H9 (cell line): ENCODE measurements around the gene C6orf47. TPM values are rescaled to one million over a fixed set of nuclear protein-coding genes. Genes with fewer than 3 reads are reported as not detected.

Source experiments
- DNase-seq: peaks from one replicate; pipeline ENCODE4 v3.0.0-alpha.2; 2017
- H2AFZ ChIP-seq: one replicate; pipeline ENCODE4 v1.6.1; 2013; ENCODE audit warnings: mild to moderate bottlenecking, low read length, control low read depth, moderate library complexity
- H2AK5ac ChIP-seq: 2 replicates; pipeline ENCODE4 v1.6.1; 2013; ENCODE audit warnings: low read length, control low read depth, mixed read lengths; ENCODE audit not compliant: insufficient read length
- H2BK120ac ChIP-seq: one replicate; pipeline ENCODE4 v1.6.1; 2013; ENCODE audit warnings: low read depth, mild to moderate bottlenecking, low read length, control low read depth, inconsistent platforms; ENCODE audit not compliant: poor library complexity, severe bottlenecking
- H2BK12ac ChIP-seq: 2 replicates; pipeline ENCODE4 v1.6.1; 2013; ENCODE audit warnings: low read length, control low read depth, mixed read lengths, low read depth; ENCODE audit not compliant: insufficient read length
- H2BK15ac ChIP-seq: 2 replicates; pipeline ENCODE4 v1.6.1; 2013; ENCODE audit warnings: low read depth, low read length, control low read depth
- H2BK20ac ChIP-seq: one replicate; pipeline ENCODE4 v1.6.1; 2013; ENCODE audit warnings: low read depth, mild to moderate bottlenecking, low read length, control low read depth, inconsistent platforms; ENCODE audit not compliant: poor library complexity, severe bottlenecking
- H2BK5ac ChIP-seq: 2 replicates; pipeline ENCODE4 v1.6.1; 2013; ENCODE audit warnings: low read length, control low read depth, mixed read lengths; ENCODE audit not compliant: insufficient read length
- H3K14ac ChIP-seq: 2 replicates; pipeline ENCODE4 v1.6.1; 2013; ENCODE audit warnings: low read length, control low read depth; ENCODE audit not compliant: insufficient read depth
- H3K18ac ChIP-seq: 2 replicates; pipeline ENCODE4 v1.6.1; 2013; ENCODE audit warnings: low read depth, mild to moderate bottlenecking, mixed read lengths, low read length, control low read depth; ENCODE audit not compliant: insufficient read length
- H3K23ac ChIP-seq: 2 replicates; pipeline ENCODE4 v1.6.1; 2013; ENCODE audit warnings: low read length, control low read depth, mixed read lengths, low read depth; ENCODE audit not compliant: insufficient read length
- H3K23me2 ChIP-seq: 2 replicates; pipeline ENCODE4 v1.6.1; 2013; ENCODE audit warnings: low read depth, mild to moderate bottlenecking, mixed read lengths, low read length, control low read depth; ENCODE audit not compliant: insufficient read length, poor library complexity, severe bottlenecking
- H3K27ac ChIP-seq: 2 replicates; pipeline ENCODE4 v1.5.1; 2013; ENCODE audit warnings: low read length, control low read depth, mixed read lengths, low read depth; ENCODE audit not compliant: insufficient read length
- H3K27me3 ChIP-seq: 2 replicates; pipeline ENCODE4 v1.6.1; 2013; ENCODE audit warnings: low read length, control low read depth, inconsistent platforms; ENCODE audit not compliant: insufficient read depth
- H3K4ac ChIP-seq: 2 replicates; pipeline ENCODE4 v1.6.1; 2013; ENCODE audit warnings: low read depth, mild to moderate bottlenecking, control low read depth, inconsistent platforms, low read length, moderate library complexity
- H3K4me1 ChIP-seq: 2 replicates; pipeline ENCODE4 v1.6.1; 2013; ENCODE audit warnings: low read length, control low read depth, inconsistent platforms; ENCODE audit not compliant: insufficient read depth
- H3K4me2 ChIP-seq: 2 replicates; pipeline ENCODE4 v1.6.1; 2013; ENCODE audit warnings: low read length, control low read depth, mixed read lengths; ENCODE audit not compliant: insufficient read length, insufficient read depth
- H3K56ac ChIP-seq: 2 replicates; pipeline ENCODE4 v1.6.1; 2013; ENCODE audit warnings: low read depth, mild to moderate bottlenecking, mixed read lengths, low read length, control low read depth; ENCODE audit not compliant: insufficient read length
- H3K79me1 ChIP-seq: 2 replicates; pipeline ENCODE4 v1.6.1; 2013; ENCODE audit warnings: low read depth, mild to moderate bottlenecking, moderate library complexity, low read length, control low read depth, inconsistent platforms; ENCODE audit not compliant: insufficient read depth, poor library complexity, severe bottlenecking
- H3K79me2 ChIP-seq: 2 replicates; pipeline ENCODE4 v1.6.1; 2013; ENCODE audit warnings: low read length, control low read depth, inconsistent platforms; ENCODE audit not compliant: insufficient read depth
- H3K9ac ChIP-seq: 2 replicates; pipeline ENCODE4 v1.6.1; 2013; ENCODE audit warnings: low read length, control low read depth, mixed read lengths; ENCODE audit not compliant: insufficient read length; ENCODE audit errors: extremely low read depth
- H3K9me3 ChIP-seq: one replicate; pipeline ENCODE4 v1.6.1; 2013; ENCODE audit warnings: low read depth, low read length, inconsistent platforms; ENCODE audit not compliant: control insufficient read depth
- H3T11ph ChIP-seq: one replicate; pipeline ENCODE4 v1.6.1; 2013; ENCODE audit warnings: mild to moderate bottlenecking, low read length, control low read depth, inconsistent platforms
- H4K20me1 ChIP-seq: one replicate; pipeline ENCODE4 v1.6.1; 2013; ENCODE audit not compliant: control insufficient read depth, insufficient read length, insufficient read depth
- H4K5ac ChIP-seq: 2 replicates; pipeline ENCODE4 v1.6.1; 2013; ENCODE audit warnings: low read depth, mild to moderate bottlenecking, mixed read lengths, low read length, control low read depth; ENCODE audit not compliant: insufficient read length
- H4K8ac ChIP-seq: replicated peaks from 2 replicates; pipeline ENCODE4 v1.6.1; 2013; ENCODE audit warnings: low read length, control low read depth, mixed read lengths, low read depth; ENCODE audit not compliant: insufficient read length
- H4K91ac ChIP-seq: 2 replicates; pipeline ENCODE4 v1.6.1; 2013; ENCODE audit warnings: low read depth, mild to moderate bottlenecking, moderate library complexity, mixed read lengths, low read length, control low read depth; ENCODE audit not compliant: insufficient read length
- H3K27ac Mint-ChIP-seq, 3 experiments: 2 replicates in 2 of 3; 3 replicates in 1 of 3; pipeline ENCODE4 v1.8.0; 2020 to 2021; ENCODE audit warnings: mixed read lengths in 3 of 3, mild to moderate bottlenecking in 1 of 3, moderate library complexity in 1 of 3
- H3K27me3 Mint-ChIP-seq: 2 replicates; pipeline ENCODE4 v1.8.0; 2021; ENCODE audit warnings: low read depth, mild to moderate bottlenecking, moderate library complexity, mixed read lengths
- H3K36me3 Mint-ChIP-seq, 3 experiments: 2 replicates in 2 of 3; 3 replicates in 1 of 3; pipeline ENCODE4 v1.8.0; 2020 to 2021; ENCODE audit warnings: low read depth in 3 of 3, mixed read lengths in 3 of 3; ENCODE audit not compliant: insufficient read depth in 1 of 3
- H3K4me1 Mint-ChIP-seq, 2 experiments: 2 replicates each; pipeline ENCODE4 v1.8.0; 2020; ENCODE audit warnings: mixed read lengths in 2 of 2
- H3K4me3 Mint-ChIP-seq, 2 experiments: 2 replicates in 1 of 2; 3 replicates in 1 of 2; pipeline ENCODE4 v1.8.0; 2020 to 2021; ENCODE audit warnings: mild to moderate bottlenecking in 2 of 2, mixed read lengths in 2 of 2, moderate library complexity in 1 of 2
- H3K9me3 Mint-ChIP-seq, 2 experiments: 2 replicates in 1 of 2; 3 replicates in 1 of 2; pipeline ENCODE4 v1.8.0; 2020; ENCODE audit warnings: mild to moderate bottlenecking in 2 of 2, mixed read lengths in 2 of 2, moderate library complexity in 1 of 2
- CTCF ChIP-seq: fragments of 200-600 bp; sonication (generic); conservative IDR thresholded peaks from 3 replicates; pipeline ENCODE4 v1.8.0; 2021; ENCODE audit warnings: antibody characterized with exemption, mild to moderate bottlenecking
- WGBS: extraction: QIAGEN DNeasy Blood & Tissue Kit; methylation state at CpG from one replicate; pipeline ENCODE4 v1.1.7; 2013; ENCODE audit warnings: missing lambda C conversion rate, low lambda C conversion rate, mixed read lengths; ENCODE audit not compliant: insufficient read length; ENCODE audit errors: extremely low coverage; 5-methylcytosine and 5-hydroxymethylcytosine counted together
- total RNA-seq: library from RNA; stranded (reverse); gene quantifications from 2 replicates; pipeline ENCODE4 v1.2.1, GENCODE V29; 2021

The C6orf47 gene
- total RNA-seq, 1 experiment from 2014 or later, result 19.0 TPM

GRCh38 chr6:31633447-31633846, 27.1 kb downstream of the C6orf47 start:
- Histone ChIP-seq H3K14ac (no peak overlapping the region), H3K4me2 (no peak overlapping the region), H4K91ac (no peak overlapping the region), H3K23ac (no peak overlapping the region), H2AK5ac (no peak overlapping the region), H3K4me1 (no peaks in the 10 kb centered on the region), H3T11ph (no peak overlapping the region), H2AFZ (no peak overlapping the region), H3K23me2 (no peaks in the 10 kb centered on the region), H3K27me3 (no peaks in the 10 kb centered on the region), H2BK5ac (no peak overlapping the region), H3K18ac (no peak overlapping the region), H4K5ac (no peak overlapping the region), H3K4ac (no peak overlapping the region), H4K20me1 (peaks cover 2% of the 10 kb centered on the region), H3K27ac (no peak overlapping the region), H2BK120ac (no peak overlapping the region), H2BK12ac (no peak overlapping the region), H2BK20ac (no peak overlapping the region), H2BK15ac (no peak overlapping the region), H3K56ac (no peak overlapping the region), H3K9ac (no peak overlapping the region), H3K79me1 (no peaks in the 10 kb centered on the region), H3K9me3 (no peaks in the 10 kb centered on the region), H3K79me2 (no peaks in the 10 kb centered on the region), H4K8ac (no peak overlapping the region)
- Mint-ChIP-seq H3K4me3 (no peak overlapping the region; a peak in 1 of 5 replicates), H3K36me3 (peaks cover 71 to 98% (median 95%) of the 10 kb centered on the region in 3 experiments), H3K4me1 (0 out of 4 replicates have a peak, but pooled peaks cover 0 to 3% of the 10 kb centered on the region in 2 experiments), H3K27me3 (no peaks in the 10 kb centered on the region), H3K9me3 (no peaks in the 10 kb centered on the region), H3K27ac (peak overlapping the region in 1 of 3 experiments; percentile 93; a peak in 1 of 7 replicates)
- no peak for DNase-seq
- no CpG with 5 or more reads among the region's 7 CpGs for WGBS
- TF ChIP-seq CTCF, result no peak
